ENCODE data around the gene LTBP3. TPM values are rescaled to one million over a fixed set of nuclear protein-coding genes. Genes with fewer than 3 reads are reported as not detected.
A peak's percentile ranks its signal among the peaks of the same experiment; 100 is the strongest.

Gene LTBP3
- total RNA-seq, 1 experiment from 2014 or later: 4.2 TPM

- peak; percentile 83 for DNase-seq (ENCODE audit: low spot score)
These were observed 51.2 kb downstream of the LTBP3 start for GRCh38 chr11:65506772-65507505.

- DNase-seq (ENCODE audit: low spot score): no peak
These were observed 51.8 kb downstream of the LTBP3 start for GRCh38 chr11:65506290-65506771.

- no peak for DNase-seq (ENCODE audit: low spot score)
These were observed 52.5 kb downstream of the LTBP3 start for GRCh38 chr11:65505466-65506289.

- DNase-seq (ENCODE audit: low spot score): no peak
These were observed 53.3 kb downstream of the LTBP3 start for GRCh38 chr11:65504674-65505465.

- no peak for DNase-seq (ENCODE audit: low spot score)
These were observed 54.0 kb downstream of the LTBP3 start for GRCh38 chr11:65503949-65504673.

- no peak for DNase-seq (ENCODE audit: low spot score)
These were observed 54.7 kb downstream of the LTBP3 start for GRCh38 chr11:65503368-65503948.

GRCh38 chr11:65502555-65503367 lies 55.4 kb downstream of the LTBP3 start:
- no peak for DNase-seq (ENCODE audit: low spot score)

GRCh38 chr11:65502274-65502554 lies 55.9 kb downstream of the LTBP3 start:
- no peak for DNase-seq (ENCODE audit: low spot score)

GRCh38 chr11:65501472-65502273 lies 56.5 kb downstream of the LTBP3 start:
- no peak for DNase-seq (ENCODE audit: low spot score)

- no peak for DNase-seq (ENCODE audit: low spot score)
These were observed 57.0 kb downstream of the LTBP3 start for GRCh38 chr11:65501186-65501471.

GRCh38 chr11:65500387-65501185 lies 57.6 kb downstream of the LTBP3 start:
- peak; percentile 35 for DNase-seq (ENCODE audit: low spot score)

- DNase-seq (ENCODE audit: low spot score): no peak
These were observed 58.3 kb downstream of the LTBP3 start for GRCh38 chr11:65499713-65500386.

- DNase-seq (ENCODE audit: low spot score): peak; percentile 92
These were observed 59.0 kb downstream of the LTBP3 start, which contains the start of gene MALAT1 for GRCh38 chr11:65498977-65499712. TSS of gene MALAT1 (plus strand) at chr11:65499045.

- no peak for DNase-seq (ENCODE audit: low spot score)
These were observed 59.5 kb downstream of the LTBP3 start for GRCh38 chr11:65498727-65498976.

GRCh38 chr11:65498042-65498726 lies 60.0 kb downstream of the LTBP3 start:
- DNase-seq (ENCODE audit: low spot score): peak; percentile 41

GRCh38 chr11:65497141-65498041 lies 60.8 kb downstream of the LTBP3 start:
- peak; percentile 94 for DNase-seq (ENCODE audit: low spot score)
